PFSK-1 (cell line): ENCODE results near the gene SENP7.

Source experiments
- FOXP2 ChIP-seq: optimal IDR thresholded peaks from 2 replicates; pipeline ENCODE3; 2011; ENCODE audit warnings: borderline replicate concordance, control low read depth, inconsistent platforms; ENCODE audit not compliant: insufficient read depth; ENCODE audit errors: extremely low read length, extremely low read depth
- POLR2AphosphoS5 ChIP-seq: IDR thresholded peaks from 2 replicates; pipeline ENCODE4 v1.6.1; 2012; ENCODE audit warnings: low read depth, mild to moderate bottlenecking, control low read depth, low read length, moderate library complexity
- REST ChIP-seq, 2 experiments: IDR thresholded peaks; 2 replicates each; pipeline versions ENCODE4 v1.6.1 to v1.8.0; 2011 to 2012; ENCODE audit warnings: low read depth in 2 of 2, low read length in 2 of 2, control low read depth in 1 of 2, inconsistent platforms in 1 of 2, mild to moderate bottlenecking in 1 of 2, moderate library complexity in 1 of 2; ENCODE audit not compliant: insufficient read depth in 1 of 2
- SIN3A ChIP-seq: IDR thresholded peaks from 2 replicates; pipeline ENCODE4 v1.6.1; 2012; ENCODE audit warnings: mild to moderate bottlenecking, low read length, moderate library complexity, borderline replicate concordance; ENCODE audit not compliant: insufficient read depth
- TAF1 ChIP-seq: IDR thresholded peaks from 2 replicates; pipeline ENCODE4 v1.6.1; 2012; ENCODE audit warnings: low read length, control low read depth, borderline replicate concordance; ENCODE audit not compliant: insufficient read depth

- no peak for TF ChIP-seq TAF1
- TF ChIP-seq REST (IDR thresholded peaks at IDR 0.05; ENCODE audit: insufficient read depth in 1 of 2, low read depth in 2 of 2, low read length in 2 of 2), result no peak
- TF ChIP-seq POLR2AphosphoS5, result no peak
- TF ChIP-seq FOXP2, result no peak
- no peak for TF ChIP-seq SIN3A
Observed at GRCh38 chr3:101311676-101312075, 201.3 kb downstream of the SENP7 start.
